HG03469 (cell line): Measurements from ENCODE around the gene MAG.

ENCODE experiments used
- ATAC-seq: cut with Tn5 transposase; IDR thresholded peaks from one replicate; pipeline ENCODE4 v1.9.1; 2021; ENCODE audit warnings: mild to moderate bottlenecking, moderate library complexity, moderate number of reproducible peaks; ENCODE audit not compliant: unreplicated experiment

Gene MAG

GRCh38 chr19:35265126-35265899, 26.6 kb upstream of the MAG start:
- ATAC-seq, result no peak

- no peak for ATAC-seq
Measured at GRCh38 chr19:35265900-35266519, 26.0 kb upstream of the MAG start.

- ATAC-seq, result no peak
Measured at GRCh38 chr19:35266520-35267352, 25.2 kb upstream of the MAG start.

GRCh38 chr19:35267353-35267817, 24.6 kb upstream of the MAG start:
- ATAC-seq, result no peak

- ATAC-seq, result no peak
Measured at GRCh38 chr19:35267818-35268535, 24.0 kb upstream of the MAG start.

- ATAC-seq, result no peak
Measured at GRCh38 chr19:35268536-35269437, 23.2 kb upstream of the MAG start, which contains the start of gene USF2. USF2 (plus strand) TSS chr19:35268962; CDS start chr19:35269102, 140 bp downstream.

- ATAC-seq, result peak; percentile 42
Measured at GRCh38 chr19:35269438-35270117, 22.4 kb upstream of the MAG start.

- ATAC-seq, result no peak
Measured at GRCh38 chr19:35270381-35270811, 21.6 kb upstream of the MAG start.

- no peak for ATAC-seq
Measured at GRCh38 chr19:35271546-35271945, 20.4 kb upstream of the MAG start.

- ATAC-seq, result no peak
Measured at GRCh38 chr19:35272122-35272719, 19.7 kb upstream of the MAG start.

GRCh38 chr19:35272954-35273649, 18.9 kb upstream of the MAG start:
- no peak for ATAC-seq

GRCh38 chr19:35273686-35274259, 18.2 kb upstream of the MAG start:
- ATAC-seq, result no peak

- no peak for ATAC-seq
Measured at GRCh38 chr19:35274323-35274722, 17.6 kb upstream of the MAG start.

- ATAC-seq, result no peak
Measured at GRCh38 chr19:35276706-35277281, 15.2 kb upstream of the MAG start.

- ATAC-seq, result no peak
Measured at GRCh38 chr19:35278578-35279284, 13.2 kb upstream of the MAG start.

- no peak for ATAC-seq
Measured at GRCh38 chr19:35279374-35279773, 12.6 kb upstream of the MAG start.
